Measurements from ENCODE around the gene CSF2RB.

GRCh38 chr22:36899498-36899897 is 13.9 kb upstream of the CSF2RB start:
- TF ChIP-seq CTCF (IDR thresholded peaks at IDR 0.05; ENCODE audit: borderline replicate concordance, extremely low read depth, low read length, poor library complexity, severe bottlenecking) (no peak), EZH2 (IDR thresholded peaks at IDR 0.05; ENCODE audit: borderline replicate concordance, low read depth, low read length, severe bottlenecking) (no peak)
